ENCODE measurements around the gene CDX1.

CDX1 gene

GRCh38 chr5:150211156-150212030 lies 44.8 kb downstream of the CDX1 start:
- Histone ChIP-seq H3K79me2 (ENCODE audit: control insufficient read depth, insufficient read depth, low read length, unreplicated experiment) (no peaks in the 10 kb centered on the region), H2AFZ (ENCODE audit: low read length, unreplicated experiment) (no peak overlapping the region), H3K4me3 (ENCODE audit: low read depth, low read length) (no peak overlapping the region), H3K27ac (ENCODE audit: low read depth, low read length) (no peak overlapping the region), H3K27me3 (ENCODE audit: insufficient read depth, low read length) (no peaks in the 10 kb centered on the region), H3K4me1 (ENCODE audit: control insufficient read depth, insufficient read depth, low read length, unreplicated experiment) (peaks cover 12% of the 10 kb centered on the region), H3K36me3 (ENCODE audit: insufficient read depth, low read length) (no peaks in the 10 kb centered on the region)

DNA sequence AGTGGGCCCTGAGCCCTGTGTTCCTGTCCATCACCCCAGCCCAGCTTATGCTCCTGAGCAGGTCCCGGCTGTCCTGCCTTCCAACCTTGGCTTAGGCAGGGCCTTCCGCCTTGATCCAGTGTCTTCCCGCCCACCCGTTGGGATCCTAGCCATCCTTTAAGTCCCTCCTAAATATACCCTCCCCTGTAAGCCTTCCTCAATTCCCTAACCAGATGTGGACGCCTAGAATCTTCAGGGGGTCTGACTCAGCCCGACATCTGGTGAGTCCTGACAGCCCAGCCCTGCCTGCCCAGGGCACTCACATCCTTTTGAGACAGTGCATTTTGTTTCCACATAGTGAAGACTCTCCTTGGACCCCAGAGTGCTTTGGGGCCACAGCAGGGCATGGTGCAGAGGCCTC lies 47.0 kb downstream of the CDX1 start:
- no peaks in the 10 kb centered on the region for H3K36me3 ChIP-seq (ENCODE audit: insufficient read depth, low read length)
- H3K27ac ChIP-seq (ENCODE audit: low read depth, low read length): no peak overlapping the region
- H3K27me3 ChIP-seq (ENCODE audit: insufficient read depth, low read length): no peaks in the 10 kb centered on the region
- no peaks in the 10 kb centered on the region for H3K79me2 ChIP-seq (ENCODE audit: control insufficient read depth, insufficient read depth, low read length, unreplicated experiment)
- no peak overlapping the region for H3K4me3 ChIP-seq (ENCODE audit: low read depth, low read length)
- H2AFZ ChIP-seq (ENCODE audit: low read length, unreplicated experiment): no peak overlapping the region
- peaks cover 9% of the 10 kb centered on the region for H3K4me1 ChIP-seq (ENCODE audit: control insufficient read depth, insufficient read depth, low read length, unreplicated experiment)

GRCh38 chr5:150214289-150214688 lies 47.7 kb downstream of the CDX1 start:
- H2AFZ ChIP-seq (ENCODE audit: low read length, unreplicated experiment): no peak overlapping the region

DNA sequence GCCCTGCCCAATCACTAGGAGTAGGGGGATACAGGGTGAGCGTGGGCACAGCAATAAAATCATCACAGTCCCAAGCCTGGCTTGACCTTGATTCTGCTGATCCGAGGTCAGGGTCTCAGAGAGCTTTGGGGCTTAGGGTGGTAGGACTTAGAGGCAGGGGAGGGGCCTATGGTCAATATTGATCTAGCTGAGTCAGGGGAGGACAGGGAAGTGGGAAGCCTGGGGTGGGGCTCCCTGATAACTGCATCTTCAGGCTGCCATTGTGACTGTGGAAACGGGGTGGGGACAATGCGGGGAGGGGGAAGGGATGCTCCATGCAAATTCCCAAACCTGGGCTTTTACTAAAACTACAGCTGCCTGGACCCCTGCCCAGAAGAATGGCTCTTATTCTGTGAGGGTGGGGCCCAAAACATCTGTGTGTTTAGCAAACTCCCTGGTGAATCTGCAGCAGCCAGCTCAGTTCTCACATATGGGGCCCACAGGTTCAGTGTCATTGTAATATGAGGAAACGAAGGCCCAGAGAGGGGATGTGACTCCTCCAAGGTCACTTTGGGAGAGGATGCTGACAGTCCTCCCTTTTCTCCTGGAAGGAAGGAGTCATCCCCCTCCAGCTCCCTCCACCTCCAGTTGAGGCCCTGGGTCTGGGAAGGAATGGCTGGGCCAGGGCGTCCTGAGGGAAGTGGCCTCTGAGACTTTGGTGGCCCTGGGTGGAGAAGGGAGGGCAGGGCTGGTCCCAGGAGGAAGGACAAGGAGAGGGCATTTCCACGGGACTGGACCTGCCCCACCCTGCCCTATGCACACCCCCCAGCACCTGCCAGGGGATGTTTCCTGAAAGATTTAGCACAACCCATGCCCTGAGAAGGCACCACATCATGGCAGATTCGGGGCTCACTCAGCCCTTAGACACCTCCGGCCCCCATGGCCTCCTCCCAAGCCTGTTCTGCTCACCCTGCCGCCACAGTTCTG lies 49.7 kb downstream of the CDX1 start:
- no peaks in the 10 kb centered on the region for H3K27me3 ChIP-seq (ENCODE audit: insufficient read depth, low read length)
- no peaks in the 10 kb centered on the region for H3K4me1 ChIP-seq (ENCODE audit: control insufficient read depth, insufficient read depth, low read length, unreplicated experiment)
- no peak overlapping the region for H3K4me3 ChIP-seq (ENCODE audit: low read depth, low read length)
- H3K36me3 ChIP-seq (ENCODE audit: insufficient read depth, low read length): no peaks in the 10 kb centered on the region
- H3K79me2 ChIP-seq (ENCODE audit: control insufficient read depth, insufficient read depth, low read length, unreplicated experiment): no peaks in the 10 kb centered on the region
- no peak overlapping the region for H2AFZ ChIP-seq (ENCODE audit: low read length, unreplicated experiment)
- H3K27ac ChIP-seq (ENCODE audit: low read depth, low read length): no peak overlapping the region

More at GRCh38 chr5:150214289-150214688, 47.7 kb downstream of the CDX1 start:
- Histone ChIP-seq H3K4me3 (ENCODE audit: low read depth, low read length) (no peak overlapping the region), H3K79me2 (ENCODE audit: control insufficient read depth, insufficient read depth, low read length, unreplicated experiment) (no peaks in the 10 kb centered on the region), H3K36me3 (ENCODE audit: insufficient read depth, low read length) (no peaks in the 10 kb centered on the region), H3K27ac (ENCODE audit: low read depth, low read length) (no peak overlapping the region), H3K4me1 (ENCODE audit: control insufficient read depth, insufficient read depth, low read length, unreplicated experiment) (peaks cover 2% of the 10 kb centered on the region), H3K27me3 (ENCODE audit: insufficient read depth, low read length) (no peaks in the 10 kb centered on the region)

DNA sequence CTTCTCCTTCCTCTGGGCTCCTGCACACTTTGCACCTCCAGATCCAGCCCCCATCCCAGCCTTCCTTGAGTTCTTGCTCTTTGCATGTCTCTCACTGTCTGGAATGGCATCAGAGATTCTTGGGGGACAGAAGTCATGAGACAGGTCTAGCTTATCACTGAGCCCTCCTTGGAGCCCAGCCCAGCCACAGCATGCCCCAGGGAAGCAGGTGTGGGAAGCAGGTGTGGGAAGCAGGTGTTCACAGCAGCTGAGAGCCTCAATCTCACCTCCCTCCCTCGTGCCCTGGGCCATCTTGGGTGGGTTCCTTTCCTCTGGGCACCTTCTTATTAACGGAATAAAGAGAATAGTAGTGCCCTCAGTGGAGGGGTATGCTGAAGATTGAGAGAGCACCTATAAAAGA lies 50.5 kb downstream of the CDX1 start:
- Histone ChIP-seq H3K27me3 (ENCODE audit: insufficient read depth, low read length) (no peaks in the 10 kb centered on the region), H3K4me3 (ENCODE audit: low read depth, low read length) (no peak overlapping the region), H3K36me3 (ENCODE audit: insufficient read depth, low read length) (no peaks in the 10 kb centered on the region), H3K79me2 (ENCODE audit: control insufficient read depth, insufficient read depth, low read length, unreplicated experiment) (no peaks in the 10 kb centered on the region), H3K27ac (ENCODE audit: low read depth, low read length) (no peak overlapping the region), H3K4me1 (ENCODE audit: control insufficient read depth, insufficient read depth, low read length, unreplicated experiment) (no peaks in the 10 kb centered on the region), H2AFZ (ENCODE audit: low read length, unreplicated experiment) (no peak overlapping the region)

- no peaks in the 10 kb centered on the region for H3K36me3 ChIP-seq (ENCODE audit: insufficient read depth, low read length)
- H3K79me2 ChIP-seq (ENCODE audit: control insufficient read depth, insufficient read depth, low read length, unreplicated experiment): no peaks in the 10 kb centered on the region
- no peaks in the 10 kb centered on the region for H3K27me3 ChIP-seq (ENCODE audit: insufficient read depth, low read length)
- H3K4me1 ChIP-seq (ENCODE audit: control insufficient read depth, insufficient read depth, low read length, unreplicated experiment): no peaks in the 10 kb centered on the region
- H2AFZ ChIP-seq (ENCODE audit: low read length, unreplicated experiment): no peak overlapping the region
- no peak overlapping the region for H3K4me3 ChIP-seq (ENCODE audit: low read depth, low read length)
- H3K27ac ChIP-seq (ENCODE audit: low read depth, low read length): no peak overlapping the region
Observed at GRCh38 chr5:150217873-150218692, 51.5 kb downstream of the CDX1 start.

- Histone ChIP-seq H3K4me3 (ENCODE audit: low read depth, low read length) (no peak overlapping the region), H3K79me2 (ENCODE audit: control insufficient read depth, insufficient read depth, low read length, unreplicated experiment) (no peaks in the 10 kb centered on the region), H3K36me3 (ENCODE audit: insufficient read depth, low read length) (no peaks in the 10 kb centered on the region), H2AFZ (ENCODE audit: low read length, unreplicated experiment) (no peak overlapping the region), H3K4me1 (ENCODE audit: control insufficient read depth, insufficient read depth, low read length, unreplicated experiment) (no peaks in the 10 kb centered on the region), H3K27me3 (ENCODE audit: insufficient read depth, low read length) (no peaks in the 10 kb centered on the region), H3K27ac (ENCODE audit: low read depth, low read length) (no peak overlapping the region)
Observed at GRCh38 chr5:150218693-150219035, 52.1 kb downstream of the CDX1 start.

DNA sequence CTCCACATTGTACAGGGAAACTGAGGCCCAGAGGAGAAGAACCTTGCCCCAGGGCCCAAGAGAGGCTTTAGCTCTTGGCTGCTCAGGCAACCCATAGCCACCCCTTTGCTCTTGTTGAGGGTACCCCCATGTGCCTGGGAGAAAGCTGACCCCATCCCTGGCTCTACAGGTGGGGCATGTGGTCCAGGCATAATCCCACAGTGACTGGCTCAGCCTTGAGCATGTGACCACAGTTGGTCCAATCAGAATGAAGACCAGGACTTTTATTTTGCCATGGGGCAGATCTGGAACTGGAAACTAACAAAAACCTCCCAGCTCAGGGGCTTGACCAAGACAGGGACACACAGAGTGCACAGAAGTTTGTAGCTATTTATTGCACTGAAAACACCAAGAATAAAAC lies 52.6 kb downstream of the CDX1 start:
- Histone ChIP-seq H3K36me3 (ENCODE audit: insufficient read depth, low read length) (no peaks in the 10 kb centered on the region), H3K4me3 (ENCODE audit: low read depth, low read length) (no peak overlapping the region), H2AFZ (ENCODE audit: low read length, unreplicated experiment) (no peak overlapping the region), H3K4me1 (ENCODE audit: control insufficient read depth, insufficient read depth, low read length, unreplicated experiment) (no peaks in the 10 kb centered on the region), H3K79me2 (ENCODE audit: control insufficient read depth, insufficient read depth, low read length, unreplicated experiment) (no peaks in the 10 kb centered on the region), H3K27ac (ENCODE audit: low read depth, low read length) (no peak overlapping the region), H3K27me3 (ENCODE audit: insufficient read depth, low read length) (no peaks in the 10 kb centered on the region)

DNA sequence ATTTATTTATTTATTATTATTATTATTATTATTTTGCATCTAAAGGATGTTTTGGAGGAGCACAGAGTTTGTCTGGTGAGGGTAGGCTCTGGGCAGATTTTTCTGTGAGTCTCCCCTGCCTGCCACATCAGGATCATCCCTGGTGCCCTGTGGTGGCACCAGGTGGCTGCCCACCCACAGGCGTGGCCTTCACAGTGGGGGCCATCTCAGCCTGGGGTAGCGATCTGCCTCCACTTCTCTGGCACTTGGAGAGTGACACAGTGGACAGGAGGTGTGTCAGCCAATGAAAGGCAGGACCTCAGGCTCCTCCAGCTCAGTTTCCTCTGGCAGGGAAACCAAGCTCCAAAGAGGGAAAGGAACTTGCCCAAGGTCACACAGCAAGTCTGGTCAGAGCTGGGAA lies 53.3 kb downstream of the CDX1 start:
- Histone ChIP-seq H3K27ac (ENCODE audit: low read depth, low read length) (no peak overlapping the region), H2AFZ (ENCODE audit: low read length, unreplicated experiment) (no peak overlapping the region), H3K79me2 (ENCODE audit: control insufficient read depth, insufficient read depth, low read length, unreplicated experiment) (no peaks in the 10 kb centered on the region), H3K4me3 (ENCODE audit: low read depth, low read length) (no peak overlapping the region), H3K36me3 (ENCODE audit: insufficient read depth, low read length) (no peaks in the 10 kb centered on the region), H3K4me1 (ENCODE audit: control insufficient read depth, insufficient read depth, low read length, unreplicated experiment) (no peaks in the 10 kb centered on the region), H3K27me3 (ENCODE audit: insufficient read depth, low read length) (no peaks in the 10 kb centered on the region)

DNA sequence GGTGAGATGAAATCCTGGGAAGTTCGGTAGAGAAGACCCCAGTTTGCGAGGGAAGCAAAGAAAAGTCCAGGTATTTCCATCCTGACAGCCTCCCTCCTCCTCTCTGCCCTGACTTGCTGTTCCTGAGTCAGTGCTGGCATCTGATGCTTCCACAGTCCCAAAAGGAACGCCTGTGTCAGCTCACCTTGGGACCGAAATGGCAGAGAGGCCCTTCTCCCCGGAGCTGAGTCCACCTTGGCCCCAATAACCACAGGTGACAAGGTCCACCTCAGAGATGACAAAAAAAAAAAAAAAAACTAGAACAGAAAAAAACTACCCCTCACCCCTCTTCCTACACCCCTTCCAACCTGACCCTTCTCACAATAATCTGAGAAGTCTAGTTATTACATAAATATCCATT lies 54.9 kb downstream of the CDX1 start:
- Histone ChIP-seq H3K4me1 (ENCODE audit: control insufficient read depth, insufficient read depth, low read length, unreplicated experiment) (no peaks in the 10 kb centered on the region), H3K27ac (ENCODE audit: low read depth, low read length) (no peak overlapping the region), H2AFZ (ENCODE audit: low read length, unreplicated experiment) (no peak overlapping the region), H3K4me3 (ENCODE audit: low read depth, low read length) (no peak overlapping the region), H3K36me3 (ENCODE audit: insufficient read depth, low read length) (no peaks in the 10 kb centered on the region), H3K79me2 (ENCODE audit: control insufficient read depth, insufficient read depth, low read length, unreplicated experiment) (no peaks in the 10 kb centered on the region), H3K27me3 (ENCODE audit: insufficient read depth, low read length) (no peaks in the 10 kb centered on the region)
